H1 (cell line): Measurements from ENCODE around the gene PPP1R2. TPM values are rescaled to one million over a fixed set of nuclear protein-coding genes. Genes with fewer than 3 reads are reported as not detected.

Source experiments
- BACH1 ChIP-seq: IDR thresholded peaks from 2 replicates; pipeline ENCODE4 v1.6.1; 2012; ENCODE audit warnings: low read length, improper control_type of control experiment
- E2F6 ChIP-seq: IDR thresholded peaks from 2 replicates; pipeline ENCODE4 v1.6.1; 2012; ENCODE audit warnings: inconsistent platforms
- JUN ChIP-seq: IDR thresholded peaks from 2 replicates; pipeline ENCODE4 v1.6.1; 2011; ENCODE audit warnings: low read depth, mild to moderate bottlenecking, improper control_type of control experiment, low read length
- RNF2 ChIP-seq: fragments of 200-900, 300-1000 bp; sonication (generic); IDR thresholded peaks from 2 replicates; pipeline ENCODE4 v1.7.1; 2016; ENCODE audit warnings: borderline replicate concordance, low read depth, mild to moderate bottlenecking, antibody characterized with exemption, low read length; ENCODE audit not compliant: poor library complexity, severe bottlenecking; ENCODE audit errors: missing control alignments
- TBP ChIP-seq: IDR thresholded peaks from 2 replicates; pipeline ENCODE4 v1.6.1; 2011; ENCODE audit warnings: low read depth, low read length, improper control_type of control experiment
- polyA plus RNA-seq, 7 experiments: library from polyadenylated mRNA; depleted of rRNA in 3 of 7; stranded (reverse) in 5 of 7; unstranded in 2 of 7; fragments of >200 nt in 5 of 7; fragments of 200-250 nt in 2 of 7; gene quantifications; 1 replicate in 5 of 7; 2 replicates in 1 of 7; 4 replicates in 1 of 7; pipeline versions ENCODE4 v1.2.1 to v1.2.3, GENCODE V29; 2011 to 2013; ENCODE audit warnings: missing spikeins in 2 of 7, mixed read lengths in 2 of 7
- total RNA-seq: library from RNA; stranded (reverse); fragmentation: NEBNext Ultra II Directional; extraction: Animal tissue kit (Norgen Biotek cat#: 25700); gene quantifications from 2 replicates; pipeline ENCODE4 v1.2.1, GENCODE V29; 2021

Gene PPP1R2
- total and polyA plus RNA-seq, 2 of the 8 experiments (the other 6 are each of a cell fraction or from before 2014, with no cell fraction given), result 14.0 to 26.5 TPM

- TF ChIP-seq RNF2, result no peak
- no peak for TF ChIP-seq BACH1
- TF ChIP-seq JUN, result no peak
- no peak for TF ChIP-seq TBP
- TF ChIP-seq E2F6, result no peak
- TF ChIP-seq, all 59 proteins: peak for 0
Measured at GRCh38 chr3:195584543-195584870, 41.4 kb upstream of the PPP1R2 start (continued).
